ENCODE data around the gene PPBP.

- TF ChIP-seq POLR2A (IDR thresholded peaks at IDR 0.05) (no peak), POLR2AphosphoS5 (IDR thresholded peaks at IDR 0.05) (no peak)
- TF ChIP-seq, protein P1, sequence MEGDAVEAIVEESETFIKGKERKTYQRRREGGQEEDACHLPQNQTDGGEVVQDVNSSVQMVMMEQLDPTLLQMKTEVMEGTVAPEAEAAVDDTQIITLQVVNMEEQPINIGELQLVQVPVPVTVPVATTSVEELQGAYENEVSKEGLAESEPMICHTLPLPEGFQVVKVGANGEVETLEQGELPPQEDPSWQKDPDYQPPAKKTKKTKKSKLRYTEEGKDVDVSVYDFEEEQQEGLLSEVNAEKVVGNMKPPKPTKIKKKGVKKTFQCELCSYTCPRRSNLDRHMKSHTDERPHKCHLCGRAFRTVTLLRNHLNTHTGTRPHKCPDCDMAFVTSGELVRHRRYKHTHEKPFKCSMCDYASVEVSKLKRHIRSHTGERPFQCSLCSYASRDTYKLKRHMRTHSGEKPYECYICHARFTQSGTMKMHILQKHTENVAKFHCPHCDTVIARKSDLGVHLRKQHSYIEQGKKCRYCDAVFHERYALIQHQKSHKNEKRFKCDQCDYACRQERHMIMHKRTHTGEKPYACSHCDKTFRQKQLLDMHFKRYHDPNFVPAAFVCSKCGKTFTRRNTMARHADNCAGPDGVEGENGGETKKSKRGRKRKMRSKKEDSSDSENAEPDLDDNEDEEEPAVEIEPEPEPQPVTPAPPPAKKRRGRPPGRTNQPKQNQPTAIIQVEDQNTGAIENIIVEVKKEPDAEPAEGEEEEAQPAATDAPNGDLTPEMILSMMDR (IDR thresholded peaks at IDR 0.05) = no peak
These were observed 42.9 kb downstream of the PPBP start for GRCh38 chr4:73945140-73945539.
